PC-3 (cell line): ENCODE results near the gene IFI27L1.

Experiments used
- CTCF ChIP-seq: fragments of 300-600 bp; sonication (generic); conservative IDR thresholded peaks from 2 replicates; pipeline ENCODE4 v1.5.1; 2017; ENCODE audit warnings: antibody characterized with exemption, low read depth, mild to moderate bottlenecking, low read length
- EZH2 ChIP-seq: fragments of 300-600 bp; sonication (generic); IDR thresholded peaks from one replicate; pipeline ENCODE4 v1.6.1; 2017; ENCODE audit warnings: antibody characterized with exemption, mild to moderate bottlenecking, low read length; ENCODE audit not compliant: unreplicated experiment

- TF ChIP-seq CTCF = no peak
- no peak for TF ChIP-seq EZH2
Observed at GRCh38 chr14:94120667-94121340, 39.7 kb downstream of the IFI27L1 start.
